GM23338 (cell line): ENCODE results near the gene STRN4.

Experiments
- CTCF ChIP-seq, 2 experiments: fragments of 200-600 bp in 1 of 2; sonication (generic) in 1 of 2; conservative IDR thresholded peaks; 2 replicates each; pipeline versions ENCODE4 v1.5.1 to v1.6.1; 2016 to 2017; ENCODE audit warnings: antibody characterized with exemption in 2 of 2, low read depth in 2 of 2, mild to moderate bottlenecking in 2 of 2, moderate library complexity in 1 of 2
- EZH2 ChIP-seq: fragments of 200-600 bp; sonication (generic); IDR thresholded peaks from one replicate; pipeline ENCODE4 v1.8.0; 2017; ENCODE audit warnings: antibody characterized with exemption, mild to moderate bottlenecking, low read depth; ENCODE audit not compliant: unreplicated experiment
- POLR2AphosphoS5 ChIP-seq: IDR thresholded peaks from 2 replicates; pipeline ENCODE4 v1.6.1; 2016; ENCODE audit warnings: antibody characterized with exemption, low read depth
- REST ChIP-seq: IDR thresholded peaks from one replicate; pipeline ENCODE4 v1.6.1; 2018; ENCODE audit warnings: antibody characterized with exemption; ENCODE audit not compliant: unreplicated experiment

GRCh38 chr19:46691948-46692347 is 54.3 kb downstream of the STRN4 start:
- TF ChIP-seq CTCF (conservative IDR thresholded peaks at IDR 0.05; ENCODE audit: low read depth in 2 of 2) (no peak), REST (no peak), POLR2AphosphoS5 (no peak), EZH2 (no peak)
